IPS-20b (cell line): ENCODE measurements around the gene OTOP3.
"Not testable (repeated sequence)": the region's sequence is repeated elsewhere in the genome, so short reads cannot be mapped to it uniquely, and the experiment has no call there.

ENCODE experiments used
- H3K27ac ChIP-seq: one replicate; pipeline ENCODE4 v1.5.1; 2013; ENCODE audit warnings: low read length
- H3K27me3 ChIP-seq: 2 replicates; pipeline ENCODE4 v1.6.1; 2013; ENCODE audit warnings: mild to moderate bottlenecking, low read length, inconsistent platforms; ENCODE audit not compliant: insufficient read depth
- H3K36me3 ChIP-seq: 2 replicates; pipeline ENCODE4 v1.6.1; 2013; ENCODE audit warnings: low read depth, mild to moderate bottlenecking, inconsistent platforms, low read length, moderate library complexity; ENCODE audit not compliant: insufficient read depth
- H3K4me1 ChIP-seq: 2 replicates; pipeline ENCODE4 v1.6.1; 2013; ENCODE audit warnings: mild to moderate bottlenecking, control low read depth, inconsistent platforms, low read length, moderate library complexity; ENCODE audit not compliant: insufficient read depth
- H3K4me3 ChIP-seq: 2 replicates; pipeline ENCODE4 v1.5.1; 2013; ENCODE audit warnings: mild to moderate bottlenecking, low read length, inconsistent platforms
- H3K9ac ChIP-seq: 2 replicates; pipeline ENCODE4 v1.6.1; 2013; ENCODE audit warnings: low read depth, mild to moderate bottlenecking, inconsistent platforms, low read length, moderate library complexity
- H3K9me3 ChIP-seq: 2 replicates; pipeline ENCODE4 v1.6.1; 2013; ENCODE audit warnings: mild to moderate bottlenecking, low read depth, low read length, inconsistent platforms; ENCODE audit not compliant: insufficient read depth

Gene OTOP3

DNA sequence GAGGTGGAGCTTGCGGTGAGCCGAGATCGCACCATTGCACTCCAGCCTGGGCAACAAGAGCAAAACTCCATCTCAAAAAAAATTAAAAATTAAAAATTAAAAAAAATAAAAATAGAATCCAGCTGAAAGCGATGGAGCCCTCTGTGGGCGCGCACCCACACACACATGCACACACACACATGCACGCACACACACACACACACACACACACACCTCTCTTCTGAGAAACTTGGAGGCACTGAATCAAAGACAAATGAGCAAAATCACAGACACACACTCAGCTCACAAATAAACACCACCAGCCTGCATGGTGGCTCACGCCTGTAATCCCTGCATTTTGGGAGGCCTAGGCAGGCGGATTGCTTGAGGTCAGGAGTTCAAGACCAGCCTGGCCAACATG, 32.7 kb upstream of the OTOP3 start:
- Histone ChIP-seq H3K9me3 (no peaks in the 10 kb centered on the region), H3K27ac (no peak overlapping the region), H3K36me3 (no peaks in the 10 kb centered on the region), H3K27me3 (peaks cover 6% of the 10 kb centered on the region), H3K4me1 (no peaks in the 10 kb centered on the region; the same call in 1 of the 2 replicates), H3K4me3 (no peak overlapping the region), H3K9ac (no peak overlapping the region)

DNA sequence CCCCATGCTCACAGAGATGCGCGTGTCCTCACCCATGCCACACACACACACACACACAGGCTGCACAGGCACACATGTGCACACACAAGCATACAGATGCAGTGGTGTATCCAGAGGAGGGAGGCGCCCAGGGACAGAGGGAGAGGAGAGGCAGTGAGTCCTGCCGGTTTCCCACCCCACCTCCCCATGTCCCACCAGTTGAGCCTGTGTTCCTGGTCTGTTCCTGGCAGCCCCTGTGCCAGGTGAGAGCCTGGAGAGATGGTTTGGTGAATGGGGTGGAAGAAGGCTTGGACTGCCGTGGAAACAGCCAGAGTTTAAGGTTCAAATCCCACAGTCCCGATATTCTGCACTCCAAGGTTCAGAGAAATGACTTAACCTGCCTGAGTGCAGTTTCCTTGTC, 32.0 kb upstream of the OTOP3 start:
- H3K27ac ChIP-seq, result no peak overlapping the region
- H3K9me3 ChIP-seq, result no peaks in the 10 kb centered on the region
- H3K27me3 ChIP-seq, result peaks cover 9% of the 10 kb centered on the region
- no peak overlapping the region; the same call in 1 of the 2 replicates for H3K9ac ChIP-seq
- H3K4me1 ChIP-seq, result peaks cover under 1% of the 10 kb centered on the region; the same call in 1 of the 2 replicates
- no peaks in the 10 kb centered on the region for H3K36me3 ChIP-seq
- no peak overlapping the region for H3K4me3 ChIP-seq

DNA sequence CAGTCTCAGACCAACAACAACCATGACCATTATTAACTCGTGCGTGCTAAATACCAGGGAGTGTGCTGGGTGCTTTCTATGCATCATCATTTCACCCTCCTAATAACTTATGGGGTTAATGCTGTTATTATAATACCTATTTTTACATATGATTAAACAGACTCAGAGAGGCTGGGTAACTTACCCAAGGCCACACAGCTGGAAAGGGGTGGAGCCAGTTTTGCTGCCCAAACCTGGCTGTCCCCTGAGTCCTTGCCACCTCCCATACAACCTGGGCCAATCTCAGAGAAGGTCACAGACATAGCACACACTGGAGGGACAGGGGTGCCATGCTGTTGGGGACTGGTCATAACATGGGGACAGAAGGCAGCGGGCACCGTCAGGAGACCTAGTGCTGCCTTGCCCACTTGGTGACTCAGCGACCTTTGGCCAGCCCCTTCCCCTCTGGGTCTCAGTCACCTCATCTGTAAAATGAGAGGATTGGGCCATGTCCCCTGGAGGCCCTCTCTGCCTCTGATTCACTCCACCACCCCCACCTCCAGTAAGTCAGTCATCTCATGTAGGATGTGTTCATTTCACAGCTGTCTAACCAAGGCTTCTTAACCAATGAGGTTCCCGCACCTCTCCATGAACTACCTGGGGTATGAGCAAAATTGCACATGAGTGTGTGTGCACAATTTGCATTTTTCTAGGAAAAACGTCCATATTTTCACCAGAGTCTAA, 30.9 kb upstream of the OTOP3 start:
- H3K36me3 ChIP-seq, result no peaks in the 10 kb centered on the region
- H3K4me3 ChIP-seq, result no peak overlapping the region
- no peak overlapping the region for H3K9ac ChIP-seq
- peaks cover 10% of the 10 kb centered on the region for H3K27me3 ChIP-seq
- H3K4me1 ChIP-seq, result peaks cover 10% of the 10 kb centered on the region; the same call in 1 of the 2 replicates
- no peaks in the 10 kb centered on the region for H3K9me3 ChIP-seq
- no peak overlapping the region for H3K27ac ChIP-seq

DNA sequence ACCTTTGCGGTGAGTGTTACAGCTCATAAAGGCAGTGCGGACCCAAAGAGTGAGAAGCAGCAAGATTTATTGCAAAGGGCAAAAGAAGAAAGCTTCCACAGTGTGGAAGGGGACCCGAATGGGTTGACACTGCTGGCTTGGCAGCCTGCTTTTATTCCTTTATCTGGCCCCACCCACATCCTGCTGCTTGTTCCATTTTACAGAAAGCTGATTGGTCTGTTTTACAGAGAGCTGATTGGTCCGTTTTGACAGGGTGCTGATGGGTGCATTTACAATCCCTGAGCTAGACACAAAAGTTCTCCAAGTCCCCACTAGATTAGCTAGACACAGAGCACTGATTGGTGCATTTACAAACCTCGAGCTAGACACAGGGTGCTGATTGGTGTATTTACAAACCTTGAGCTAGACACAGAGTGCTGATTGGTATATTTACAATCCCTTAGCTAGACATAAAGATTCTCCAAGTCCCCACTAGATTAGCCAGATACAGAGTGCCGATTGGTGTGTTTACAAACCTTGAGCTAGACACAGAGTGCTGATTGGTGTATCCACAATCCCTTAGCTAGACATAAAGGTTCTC, 29.4 kb upstream of the OTOP3 start:
- H3K9ac ChIP-seq, H3K27ac ChIP-seq, H3K9me3 ChIP-seq, H3K36me3 ChIP-seq, H3K4me3 ChIP-seq: not testable (repeated sequence)
- Histone ChIP-seq H3K4me1 (peaks cover 17% of the 10 kb centered on the region; the same call in 1 of the 2 replicates), H3K27me3 (peaks cover 10% of the 10 kb centered on the region)

DNA sequence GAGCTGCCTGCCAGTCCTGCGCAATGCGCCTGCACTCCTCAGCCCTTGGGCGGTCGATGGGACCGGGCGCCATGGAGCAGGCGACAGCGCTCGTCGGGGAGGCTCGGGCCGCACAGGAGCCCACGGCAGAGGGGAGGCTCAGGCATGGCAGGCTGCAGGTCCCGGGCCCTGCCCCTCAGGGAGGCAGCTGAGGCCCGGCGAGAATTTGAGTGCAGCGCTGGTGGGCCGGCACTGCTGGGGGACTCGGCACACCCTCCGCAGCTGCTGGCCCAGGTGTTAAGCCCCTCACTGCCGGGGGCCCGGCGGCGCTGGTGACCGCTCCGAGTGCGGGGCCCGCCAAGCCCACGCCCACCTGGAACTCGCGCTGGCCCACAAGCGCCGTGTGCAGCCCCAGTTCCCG, 28.7 kb upstream of the OTOP3 start:
- no peaks in the 10 kb centered on the region for H3K9me3 ChIP-seq
- peaks cover 10% of the 10 kb centered on the region; the same call in 1 of the 2 replicates for H3K27me3 ChIP-seq
- H3K9ac ChIP-seq, result no peak overlapping the region
- H3K4me1 ChIP-seq, result peaks cover 17% of the 10 kb centered on the region; the same call in 1 of the 2 replicates
- no peak overlapping the region for H3K4me3 ChIP-seq
- no peaks in the 10 kb centered on the region for H3K36me3 ChIP-seq
- H3K27ac ChIP-seq, result no peak overlapping the region

DNA sequence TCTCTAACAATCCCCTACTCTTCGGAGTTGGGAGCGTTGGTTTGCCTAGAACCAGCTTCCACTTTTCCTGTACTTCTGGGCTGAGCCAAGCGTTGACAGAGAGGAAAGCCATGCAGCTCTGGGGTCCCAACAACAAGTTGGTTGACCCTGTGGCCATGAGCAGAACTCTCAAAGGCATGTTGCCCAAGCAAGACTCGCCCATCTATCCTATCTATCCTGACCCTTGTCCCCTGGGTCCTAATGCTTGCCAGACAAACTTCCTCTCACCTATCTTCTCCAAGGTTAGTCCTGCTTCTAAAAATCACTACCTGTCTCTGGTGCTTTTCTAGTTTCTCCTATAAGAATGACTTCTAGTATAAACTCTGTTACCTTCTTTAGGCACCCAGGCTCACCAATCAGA, 26.6 kb upstream of the OTOP3 start:
- H3K4me1 ChIP-seq, result peaks cover 17% of the 10 kb centered on the region; the same call in 1 of the 2 replicates
- H3K27ac ChIP-seq, H3K9me3 ChIP-seq, H3K27me3 ChIP-seq, H3K36me3 ChIP-seq, H3K9ac ChIP-seq: not testable (repeated sequence)
- peak overlapping the region; percentile 29; the same call in 1 of the 2 replicates for H3K4me3 ChIP-seq

DNA sequence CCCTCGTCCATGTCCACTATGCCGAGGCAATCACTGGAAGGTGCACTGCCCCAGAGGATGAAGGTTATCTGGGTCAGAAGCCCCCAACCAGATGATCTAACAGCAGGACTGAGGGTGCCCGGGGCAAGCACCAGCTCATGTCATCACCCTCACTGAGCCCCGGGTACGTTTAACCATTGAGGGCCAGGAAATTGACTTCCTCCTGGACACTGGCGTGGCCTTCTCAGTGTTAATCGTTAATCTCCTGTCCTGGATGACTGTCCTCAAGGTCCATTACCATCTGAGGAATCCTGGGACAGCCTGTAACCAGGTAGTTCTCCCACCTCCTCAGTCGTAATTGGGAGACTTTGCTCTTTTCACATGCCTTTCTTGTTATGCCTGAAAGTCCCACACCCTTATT, 24.3 kb upstream of the OTOP3 start:
- not testable (repeated sequence) for H3K27me3 ChIP-seq, H3K4me3 ChIP-seq, H3K27ac ChIP-seq, H3K9ac ChIP-seq, H3K36me3 ChIP-seq, H3K9me3 ChIP-seq
- peaks cover 17% of the 10 kb centered on the region; the same call in 1 of the 2 replicates for H3K4me1 ChIP-seq

DNA sequence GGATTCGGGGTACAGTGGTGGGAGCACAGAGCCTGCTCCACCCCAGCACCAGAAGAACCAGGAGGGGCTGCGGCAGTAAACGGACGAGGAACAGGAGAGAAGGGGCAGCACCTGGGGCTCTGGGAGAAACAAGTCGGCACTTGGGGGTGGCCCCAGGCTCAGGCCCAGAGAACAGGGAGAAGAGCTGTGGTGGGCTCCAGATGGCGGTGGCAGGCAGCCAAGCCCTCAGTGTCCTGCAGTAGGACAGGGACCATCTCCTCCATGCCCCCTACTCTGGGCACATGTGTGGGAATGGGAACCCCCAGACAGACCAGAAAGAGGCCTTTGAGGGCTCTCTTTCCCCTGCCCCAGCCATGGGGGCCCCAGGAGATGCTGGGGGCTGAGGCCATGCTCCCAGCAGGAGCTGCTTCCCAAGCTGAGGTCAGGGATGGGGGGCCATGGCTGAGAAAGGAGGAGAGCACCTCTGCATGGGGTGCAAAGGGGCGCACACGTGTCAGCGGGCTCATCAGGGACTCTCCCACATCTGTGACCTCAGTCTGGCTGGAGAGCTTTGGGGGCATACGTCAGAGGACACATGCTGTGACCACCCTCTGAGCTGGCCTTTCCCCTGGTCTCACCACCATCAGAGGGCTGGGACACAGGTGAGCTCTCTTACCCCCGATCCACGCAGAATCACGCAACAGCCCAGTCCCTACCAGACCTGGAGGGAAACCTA, 19.4 kb upstream of the OTOP3 start:
- no peak overlapping the region for H3K27ac ChIP-seq

DNA sequence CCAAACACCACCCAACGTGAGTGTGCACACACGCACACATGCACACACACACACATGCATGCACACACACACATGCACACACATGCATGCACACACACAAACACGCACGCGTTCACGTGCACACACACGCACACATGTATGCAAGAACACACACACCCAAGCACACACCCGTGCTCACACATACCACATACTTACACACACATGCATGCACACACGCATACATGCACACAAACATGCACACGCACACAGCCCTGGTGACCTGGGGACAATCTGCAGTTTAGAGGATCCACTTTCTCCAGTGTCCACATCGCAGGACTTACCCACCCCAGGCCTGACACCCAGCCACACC, 18.9 kb upstream of the OTOP3 start:
- Histone ChIP-seq H3K9me3 (no peaks in the 10 kb centered on the region), H3K4me3 (no peak overlapping the region), H3K36me3 (no peaks in the 10 kb centered on the region), H3K27ac (no peak overlapping the region), H3K27me3 (peaks cover 20% of the 10 kb centered on the region), H3K4me1 (peaks cover 3% of the 10 kb centered on the region; the same call in 1 of the 2 replicates), H3K9ac (no peak overlapping the region)

More for the DNA sequence above, 19.4 kb upstream of the OTOP3 start:
- Histone ChIP-seq H3K36me3 (no peaks in the 10 kb centered on the region), H3K27me3 (peaks cover 15% of the 10 kb centered on the region), H3K4me3 (no peak overlapping the region), H3K4me1 (peaks cover 3% of the 10 kb centered on the region; the same call in 1 of the 2 replicates), H3K9me3 (no peaks in the 10 kb centered on the region), H3K9ac (no peak overlapping the region)

DNA sequence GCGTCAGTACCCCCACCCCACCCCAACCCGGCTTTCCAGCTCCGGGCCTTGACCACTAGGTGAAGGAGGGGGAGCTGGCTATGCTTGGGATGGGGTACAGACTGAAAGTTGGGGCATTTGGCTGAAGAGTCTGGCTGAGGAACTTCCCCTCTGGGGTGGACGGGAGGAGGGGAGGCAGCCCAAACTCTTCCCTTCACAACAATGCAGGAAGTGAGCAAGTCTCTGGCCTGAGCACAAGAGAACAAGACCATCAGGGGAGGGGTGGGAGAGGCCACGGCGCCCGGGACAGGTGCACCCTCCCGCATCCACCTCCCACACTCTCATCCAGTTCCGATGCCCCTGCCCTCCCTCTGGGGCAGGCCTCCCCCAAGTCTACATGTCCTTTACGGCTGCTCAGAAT, 18.3 kb upstream of the OTOP3 start:
- no peak overlapping the region for H3K4me3 ChIP-seq
- H3K27ac ChIP-seq, result no peak overlapping the region
- peaks cover 3% of the 10 kb centered on the region; the same call in 1 of the 2 replicates for H3K4me1 ChIP-seq

DNA sequence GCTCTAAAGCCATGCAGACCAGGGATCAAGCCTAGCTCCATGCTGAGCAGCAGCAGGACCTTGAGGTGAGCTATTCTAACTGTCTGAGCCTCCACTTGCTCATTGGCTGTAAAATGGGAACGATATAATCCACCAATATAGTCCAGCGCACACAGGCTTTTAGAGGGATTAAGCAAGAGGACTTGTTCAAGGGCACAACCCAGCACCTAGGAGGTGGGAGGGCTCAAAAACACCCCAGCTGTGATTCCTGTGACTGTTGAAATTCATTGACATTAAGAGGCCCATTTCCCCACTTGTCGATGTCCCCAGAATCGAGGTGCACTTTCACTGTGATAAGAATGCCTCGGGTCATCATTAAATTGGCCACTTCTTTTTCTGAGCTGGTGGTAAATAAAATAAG, 16.8 kb upstream of the OTOP3 start:
- H3K4me1 ChIP-seq, result peaks cover 3% of the 10 kb centered on the region; the same call in 1 of the 2 replicates
- no peak overlapping the region for H3K4me3 ChIP-seq
- peaks cover 40% of the 10 kb centered on the region for H3K27me3 ChIP-seq
- H3K9ac ChIP-seq, result no peak overlapping the region
- H3K9me3 ChIP-seq, result no peaks in the 10 kb centered on the region
- no peaks in the 10 kb centered on the region for H3K36me3 ChIP-seq
- no peak overlapping the region for H3K27ac ChIP-seq

More for the DNA sequence above, 18.3 kb upstream of the OTOP3 start:
- no peak overlapping the region for H3K9ac ChIP-seq
- H3K36me3 ChIP-seq, result no peaks in the 10 kb centered on the region
- peaks cover 25% of the 10 kb centered on the region for H3K27me3 ChIP-seq
- H3K9me3 ChIP-seq, result no peaks in the 10 kb centered on the region
